ENCODE results near the gene ALOX15.
"Not testable (repeated sequence)": the region's sequence is repeated elsewhere in the genome, so short reads cannot be mapped to it uniquely, and the experiment has no call there.

DNA sequence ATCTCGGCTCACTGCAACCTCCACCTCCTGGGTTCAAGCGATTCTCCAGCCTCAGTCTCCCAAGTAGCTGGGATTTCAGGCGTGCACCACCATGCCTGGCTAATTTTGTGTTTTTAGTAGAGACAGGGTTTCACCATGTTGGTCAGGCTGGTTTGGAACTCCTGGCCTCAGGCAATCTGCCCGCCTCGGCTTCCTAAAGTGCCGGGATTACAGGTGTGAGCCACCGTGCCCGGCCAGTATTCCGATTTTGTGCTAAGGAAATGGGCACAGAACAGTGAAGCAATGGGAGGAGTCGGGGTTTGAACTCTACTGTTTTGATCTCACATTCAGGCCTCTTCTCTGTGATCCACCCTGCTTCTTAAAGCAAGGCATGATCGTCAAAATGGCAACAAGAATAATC lies 36.7 kb downstream of the ALOX15 start:
- not testable (repeated sequence) for TF ChIP-seq POLR2A (IDR thresholded peaks at IDR 0.05)
- TF ChIP-seq, protein P1, sequence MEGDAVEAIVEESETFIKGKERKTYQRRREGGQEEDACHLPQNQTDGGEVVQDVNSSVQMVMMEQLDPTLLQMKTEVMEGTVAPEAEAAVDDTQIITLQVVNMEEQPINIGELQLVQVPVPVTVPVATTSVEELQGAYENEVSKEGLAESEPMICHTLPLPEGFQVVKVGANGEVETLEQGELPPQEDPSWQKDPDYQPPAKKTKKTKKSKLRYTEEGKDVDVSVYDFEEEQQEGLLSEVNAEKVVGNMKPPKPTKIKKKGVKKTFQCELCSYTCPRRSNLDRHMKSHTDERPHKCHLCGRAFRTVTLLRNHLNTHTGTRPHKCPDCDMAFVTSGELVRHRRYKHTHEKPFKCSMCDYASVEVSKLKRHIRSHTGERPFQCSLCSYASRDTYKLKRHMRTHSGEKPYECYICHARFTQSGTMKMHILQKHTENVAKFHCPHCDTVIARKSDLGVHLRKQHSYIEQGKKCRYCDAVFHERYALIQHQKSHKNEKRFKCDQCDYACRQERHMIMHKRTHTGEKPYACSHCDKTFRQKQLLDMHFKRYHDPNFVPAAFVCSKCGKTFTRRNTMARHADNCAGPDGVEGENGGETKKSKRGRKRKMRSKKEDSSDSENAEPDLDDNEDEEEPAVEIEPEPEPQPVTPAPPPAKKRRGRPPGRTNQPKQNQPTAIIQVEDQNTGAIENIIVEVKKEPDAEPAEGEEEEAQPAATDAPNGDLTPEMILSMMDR (IDR thresholded peaks at IDR 0.05), result not testable (repeated sequence)
